GM12892 (cell line): ENCODE measurements around the gene DPF3.

Experiments
- POLR2A ChIP-seq: IDR thresholded peaks from 2 replicates; pipeline ENCODE4 v1.6.1; 2011; ENCODE audit warnings: low read depth, low read length, control low read depth
- POLR2AphosphoS5 ChIP-seq: IDR thresholded peaks from 2 replicates; pipeline ENCODE4 v1.6.1; 2011; ENCODE audit warnings: low read depth, low read length, control low read depth

GRCh38 chr14:72812292-72812851, 81.5 kb downstream of the DPF3 start:
- no peak for TF ChIP-seq POLR2AphosphoS5
- TF ChIP-seq POLR2A = no peak
